GM21786 (cell line): ENCODE measurements around the gene IARS1.

Experiments
- ATAC-seq: cut with Tn5 transposase; IDR thresholded peaks from one replicate; pipeline ENCODE4 v1.9.1; 2021; ENCODE audit not compliant: unreplicated experiment

Gene IARS1

GRCh38 chr9:92245005-92245797 lies 48.3 kb downstream of the IARS1 start:
- no peak for ATAC-seq
